GM12891 (cell line): ENCODE results near the gene SEMA5A.
"Not testable (repeated sequence)": the region's sequence is repeated elsewhere in the genome, so short reads cannot be mapped to it uniquely, and the experiment has no call there.

Experiments used
- POLR2A ChIP-seq: IDR thresholded peaks from 2 replicates; pipeline ENCODE4 v1.6.1; 2011; ENCODE audit warnings: low read depth, low read length, control low read depth
- POLR2AphosphoS5 ChIP-seq: IDR thresholded peaks from 2 replicates; pipeline ENCODE4 v1.6.1; 2011; ENCODE audit warnings: low read depth, low read length, control low read depth

GRCh38 chr5:9399783-9400182, 146.1 kb downstream of the SEMA5A start:
- not testable (repeated sequence) for TF ChIP-seq POLR2AphosphoS5, POLR2A
